T1000 (cell line): ENCODE measurements around the gene ADAM19.
"Not testable (repeated sequence)": the region's sequence is repeated elsewhere in the genome, so short reads cannot be mapped to it uniquely, and the experiment has no call there.

ENCODE experiments used
- DNase-seq: peaks from one replicate; lab custom pipeline; 2025; ENCODE audit warnings: mixed read lengths; lab: John Stamatoyannopoulos, UW

Gene ADAM19

GRCh38 chr5:157460921-157461792, 114.4 kb downstream of the ADAM19 start:
- DNase-seq = no peak

- no peak for DNase-seq
These were observed 115.6 kb downstream of the ADAM19 start, which contains the start of gene NIPAL4 for GRCh38 chr5:157459715-157460599. NIPAL4 (plus strand) TSS chr5:157460213; CDS start chr5:157460321, 108 bp downstream.

GRCh38 chr5:157458835-157459234, 116.7 kb downstream of the ADAM19 start:
- DNase-seq = no peak

- DNase-seq = no peak
These were observed 118.2 kb downstream of the ADAM19 start for GRCh38 chr5:157457391-157457790.

- no peak for DNase-seq
These were observed 119.3 kb downstream of the ADAM19 start for GRCh38 chr5:157456301-157456700.

- no peak for DNase-seq
These were observed 120.5 kb downstream of the ADAM19 start for GRCh38 chr5:157455057-157455456.

- no peak for DNase-seq
These were observed 121.3 kb downstream of the ADAM19 start for GRCh38 chr5:157454273-157454672.

- no peak for DNase-seq
These were observed 123.8 kb downstream of the ADAM19 start for GRCh38 chr5:157451806-157452205.

GRCh38 chr5:157450024-157450423, 125.6 kb downstream of the ADAM19 start:
- DNase-seq = no peak

- DNase-seq = no peak
These were observed 126.4 kb downstream of the ADAM19 start for GRCh38 chr5:157449011-157449723.

- DNase-seq = no peak
These were observed 128.4 kb downstream of the ADAM19 start for GRCh38 chr5:157447201-157447637.

- no peak for DNase-seq
These were observed 129.1 kb downstream of the ADAM19 start for GRCh38 chr5:157446412-157446935.

- DNase-seq = no peak
These were observed 129.7 kb downstream of the ADAM19 start for GRCh38 chr5:157445745-157446411.

GRCh38 chr5:157444224-157444623, 131.4 kb downstream of the ADAM19 start:
- no peak for DNase-seq

- no peak for DNase-seq
These were observed 132.5 kb downstream of the ADAM19 start for GRCh38 chr5:157443041-157443549.

- no peak for DNase-seq
These were observed 141.5 kb downstream of the ADAM19 start for GRCh38 chr5:157434096-157434495.

- DNase-seq = no peak
These were observed 143.9 kb downstream of the ADAM19 start for GRCh38 chr5:157431544-157432200.

GRCh38 chr5:157429920-157430319, 145.7 kb downstream of the ADAM19 start:
- DNase-seq = not testable (repeated sequence)
